IMR-90 (cell line): ENCODE results near the gene STOX2. TPM values are rescaled to one million over a fixed set of nuclear protein-coding genes. Genes with fewer than 3 reads are reported as not detected.

Source experiments
- ATAC-seq: fragments of 200-7000 bp; cut with Tn5 transposase; 2 replicates; pipeline ENCODE4 v1.9.1; 2020; ENCODE audit warnings: low read depth, mild to moderate bottlenecking, moderate library complexity
- BruUV-seq: library from RNA; stranded (reverse); fragments of 400-500 nt; replicated peaks from 2 replicates; lab custom pipeline; 2021; lab: Mats Ljungman, UMichigan
- CTCF ChIA-PET: fragments of 300-600 bp; formaldehyde crosslinking; extraction: SDS; loops from one replicate; lab custom pipeline; 2021; ENCODE audit warnings: antibody characterized with exemption; lab: Yijun Ruan, JAX
- POLR2A ChIA-PET: fragments of 300-600 bp; sonication (Branson Sonifier 250); formaldehyde crosslinking; loops from one replicate; lab custom pipeline; 2022; ENCODE audit warnings: antibody characterized with exemption; ENCODE audit not compliant: unreplicated experiment; lab: Charles Lee
- DNase-seq: peaks from one replicate; pipeline ENCODE4 v3.0.0; 2013
- H2AFZ ChIP-seq: replicated peaks from 2 replicates; pipeline ENCODE3; 2013; ENCODE audit warnings: low read length, mild to moderate bottlenecking; ENCODE audit not compliant: poor library complexity
- H2AK5ac ChIP-seq: 2 replicates; pipeline ENCODE4 v1.6.1; 2013; ENCODE audit warnings: low read depth, low read length, inconsistent platforms
- H2AK9ac ChIP-seq: replicated peaks from 2 replicates; pipeline ENCODE3; 2013; ENCODE audit warnings: mild to moderate bottlenecking, low read depth, low read length, moderate library complexity; ENCODE audit not compliant: poor library complexity
- H2BK120ac ChIP-seq: 2 replicates; pipeline ENCODE4 v1.6.1; 2013; ENCODE audit warnings: low read depth, low read length, inconsistent platforms
- H2BK15ac ChIP-seq: 3 replicates; pipeline ENCODE4 v1.6.1; 2013; ENCODE audit warnings: low read depth, low read length, inconsistent platforms
- H2BK20ac ChIP-seq: 2 replicates; pipeline ENCODE4 v1.6.1; 2013; ENCODE audit warnings: low read depth, mild to moderate bottlenecking, inconsistent platforms, low read length, moderate library complexity
- H2BK5ac ChIP-seq: 2 replicates; pipeline ENCODE4 v1.6.1; 2013; ENCODE audit warnings: mild to moderate bottlenecking, low read depth, low read length, inconsistent platforms; ENCODE audit not compliant: poor library complexity, severe bottlenecking
- H3K14ac ChIP-seq: replicated peaks from 2 replicates; pipeline ENCODE4 v1.6.1; 2013; ENCODE audit warnings: low read depth, low read length, inconsistent platforms
- H3K18ac ChIP-seq: 2 replicates; pipeline ENCODE4 v1.6.1; 2013; ENCODE audit warnings: low read depth, low read length, control low read depth
- H3K23ac ChIP-seq: 2 replicates; pipeline ENCODE4 v1.6.1; 2013; ENCODE audit warnings: low read depth, low read length, inconsistent platforms
- H3K27ac ChIP-seq: 2 replicates; pipeline ENCODE4 v1.5.1; 2013; ENCODE audit warnings: mild to moderate bottlenecking, control low read depth, low read length; ENCODE audit not compliant: insufficient read depth
- H3K27me3 ChIP-seq: 2 replicates; pipeline ENCODE4 v1.6.1; 2013; ENCODE audit warnings: low read length; ENCODE audit not compliant: control insufficient read depth, insufficient read depth
- H3K36me3 ChIP-seq: 2 replicates; pipeline ENCODE4 v1.6.1; 2013; ENCODE audit warnings: low read length, mixed read lengths; ENCODE audit not compliant: control insufficient read depth, insufficient read depth
- H3K4ac ChIP-seq: 2 replicates; pipeline ENCODE4 v1.6.1; 2013; ENCODE audit warnings: low read depth, low read length, inconsistent platforms
- H3K4me1 ChIP-seq: 2 replicates; pipeline ENCODE4 v1.6.1; 2013; ENCODE audit warnings: low read length, mixed read lengths; ENCODE audit not compliant: control insufficient read depth, insufficient read depth
- H3K4me2 ChIP-seq: 2 replicates; pipeline ENCODE4 v1.6.1; 2013; ENCODE audit warnings: low read depth, mild to moderate bottlenecking, control low read depth, low read length, moderate library complexity
- H3K4me3 ChIP-seq: 2 replicates; pipeline ENCODE4 v1.5.1; 2013; ENCODE audit warnings: low read depth, mild to moderate bottlenecking, control low read depth, low read length, moderate library complexity; ENCODE audit not compliant: insufficient read depth
- H3K56ac ChIP-seq: 2 replicates; pipeline ENCODE4 v1.6.1; 2013; ENCODE audit warnings: low read length, inconsistent platforms; ENCODE audit not compliant: insufficient read depth; ENCODE audit errors: extremely low read depth
- H3K79me1 ChIP-seq, 2 experiments: 2 replicates each; pipeline ENCODE4 v1.6.1; 2013; ENCODE audit warnings: low read length in 2 of 2, inconsistent platforms in 1 of 2, low read depth in 1 of 2
- H3K9ac ChIP-seq: 2 replicates; pipeline ENCODE4 v1.6.1; 2013; ENCODE audit warnings: low read depth, low read length, control low read depth
- H3K9me1 ChIP-seq: 2 replicates; pipeline ENCODE4 v1.6.1; 2013; ENCODE audit warnings: low read length, inconsistent platforms; ENCODE audit not compliant: insufficient read depth
- H3K9me3 ChIP-seq: 2 replicates; pipeline ENCODE4 v1.6.1; 2013; ENCODE audit warnings: low read length; ENCODE audit not compliant: control insufficient read depth, insufficient read depth
- H4K20me1 ChIP-seq: 2 replicates; pipeline ENCODE4 v1.6.1; 2013; ENCODE audit warnings: low read length, inconsistent platforms; ENCODE audit not compliant: insufficient read depth
- H4K5ac ChIP-seq: 2 replicates; pipeline ENCODE4 v1.6.1; 2013; ENCODE audit warnings: mild to moderate bottlenecking, low read depth, low read length, control low read depth
- H4K8ac ChIP-seq, 2 experiments: 2 replicates each; pipeline ENCODE4 v1.6.1; 2013; ENCODE audit warnings: low read depth in 2 of 2, low read length in 2 of 2, control low read depth in 1 of 2, inconsistent platforms in 1 of 2
- H4K91ac ChIP-seq: 2 replicates; pipeline ENCODE4 v1.6.1; 2013; ENCODE audit warnings: low read depth, low read length, inconsistent platforms; ENCODE audit not compliant: insufficient read depth
- BHLHE40 ChIP-seq: fragments of 150-350 bp; IDR thresholded peaks from 2 replicates; pipeline ENCODE4 v1.6.1; 2016; ENCODE audit warnings: mild to moderate bottlenecking, low read depth, low read length
- CEBPB ChIP-seq: IDR thresholded peaks from 2 replicates; pipeline ENCODE4 v1.6.1; 2012; ENCODE audit warnings: low read depth, low read length, improper control_type of control experiment
- FOS ChIP-seq: fragments of 150-350 bp; IDR thresholded peaks from 2 replicates; pipeline ENCODE4 v1.6.1; 2016; ENCODE audit warnings: low read depth, low read length
- MAZ ChIP-seq: IDR thresholded peaks from 2 replicates; pipeline ENCODE4 v1.6.1; 2012; ENCODE audit warnings: low read depth, mild to moderate bottlenecking, low read length, improper control_type of control experiment, moderate library complexity, borderline replicate concordance
- NFE2L2 ChIP-seq: fragments of 150-350 bp; IDR thresholded peaks from 2 replicates; pipeline ENCODE4 v1.6.1; 2016; ENCODE audit warnings: low read depth, mild to moderate bottlenecking, low read length
- RCOR1 ChIP-seq: IDR thresholded peaks from 2 replicates; pipeline ENCODE4 v1.6.1; 2012; ENCODE audit warnings: mild to moderate bottlenecking, low read length, improper control_type of control experiment; ENCODE audit not compliant: insufficient replicate concordance
- WGBS, 2 experiments: methylation state at CpG; one replicate each; pipeline versions ENCODE4 v1.1.5 to v1.1.7; 2013; ENCODE audit warnings: missing lambda C conversion rate in 2 of 2; ENCODE audit not compliant: insufficient read length in 1 of 2; ENCODE audit errors: extremely low coverage in 2 of 2; 5-methylcytosine and 5-hydroxymethylcytosine counted together
- dilution Hi-C: fragments of 300-500 bp; cut with HindIII; formaldehyde crosslinking; loops from one replicate; pipeline ENCODE4 v1.14.3; 2018; ENCODE audit warnings: low sequenced_read_pairs; ENCODE audit not compliant: unreplicated experiment
- in situ Hi-C: fragments of 300-500 bp; cut with MboI; formaldehyde crosslinking; loops from 3 replicates; pipeline ENCODE4 v1.14.3; 2019; ENCODE audit warnings: low sequenced_read_pairs, inconsistent platforms, mixed read lengths
- intact Hi-C: fragments of 100-400 bp; cut with micrococcal nuclease; formaldehyde crosslinking; loops from 2 replicates; pipeline ENCODE4 v1.10.0; 2022
- polyA plus RNA-seq, 3 experiments: library from polyadenylated mRNA; depleted of rRNA; stranded (reverse); fragments of >200 nt; gene quantifications; 2 replicates each; pipeline ENCODE4 v1.2.3, GENCODE V29; 2012; ENCODE audit warnings: low replicate concordance in 1 of 3
- total RNA-seq: library from RNA; depleted of rRNA; stranded (reverse); fragments of >200 nt; gene quantifications from 2 replicates; pipeline ENCODE4 v1.2.3, GENCODE V29; 2012
- TF ChIP-seq, protein P1 (sequence below): fragments of 150-350 bp; IDR thresholded peaks from 2 replicates; pipeline ENCODE4 v1.6.1; 2016; ENCODE audit warnings: low read depth, mild to moderate bottlenecking, low read length, moderate library complexity, borderline replicate concordance

The STOX2 gene
- total and polyA plus RNA-seq, 2 of the 4 experiments (the other 2 are of a cell fraction): 1.1 to 5.4 TPM

GRCh38 chr4:183876268-183876934 is 28.7 kb upstream of the STOX2 start:
- 24% methylated on average over 5 of the region's 18 CpGs; no CpG with 5 or more reads in 1 of the 2 experiments for WGBS, 2 experiments
- Histone ChIP-seq H3K9ac (peak overlapping the region; percentile 8; the same call in 1 of the 2 replicates), H3K23ac (no peak overlapping the region), H3K9me1 (no peaks in the 10 kb centered on the region), H4K91ac (no peak overlapping the region), H2AK5ac (no peak overlapping the region), H3K4me2 (peak overlapping the region; percentile 60), H4K5ac (peak overlapping the region; percentile 22; the same call in 1 of the 2 replicates), H3K27ac (peak overlapping the region; percentile 1; the same call in 1 of the 2 replicates), H2AFZ (peak overlapping the region; percentile 29), H2BK20ac (no peak overlapping the region), H3K14ac (0 out of 2 replicates have a peak overlapping the region, but pooled peaks have one; percentile 11), H2AK9ac (no peak overlapping the region), H3K36me3 (no peaks in the 10 kb centered on the region), H3K18ac (peak overlapping the region; percentile 2; the same call in 1 of the 2 replicates), H3K56ac (no peak overlapping the region), H4K20me1 (no peaks in the 10 kb centered on the region), H3K9me3 (no peaks in the 10 kb centered on the region), H4K8ac (0 out of 4 replicates have a peak overlapping the region, but pooled peaks of 1 of the 2 experiments have one; percentile 10), H2BK120ac (no peak overlapping the region), H3K4ac (no peak overlapping the region), H3K27me3 (no peaks in the 10 kb centered on the region; the same call in 1 of the 2 replicates), H3K79me1 (no peaks in the 10 kb centered on the region), H3K4me1 (peaks cover 3% of the 10 kb centered on the region; the same call in 1 of the 2 replicates), H2BK5ac (no peak overlapping the region), H3K4me3 (peak overlapping the region; percentile 9), H2BK15ac (no peak overlapping the region)
- intact Hi-C loops (no loop called here), in situ Hi-C loops (no loop called here), dilution Hi-C loops (no loop called here)
- TF ChIP-seq RCOR1: no peak
- TF ChIP-seq, protein P1, sequence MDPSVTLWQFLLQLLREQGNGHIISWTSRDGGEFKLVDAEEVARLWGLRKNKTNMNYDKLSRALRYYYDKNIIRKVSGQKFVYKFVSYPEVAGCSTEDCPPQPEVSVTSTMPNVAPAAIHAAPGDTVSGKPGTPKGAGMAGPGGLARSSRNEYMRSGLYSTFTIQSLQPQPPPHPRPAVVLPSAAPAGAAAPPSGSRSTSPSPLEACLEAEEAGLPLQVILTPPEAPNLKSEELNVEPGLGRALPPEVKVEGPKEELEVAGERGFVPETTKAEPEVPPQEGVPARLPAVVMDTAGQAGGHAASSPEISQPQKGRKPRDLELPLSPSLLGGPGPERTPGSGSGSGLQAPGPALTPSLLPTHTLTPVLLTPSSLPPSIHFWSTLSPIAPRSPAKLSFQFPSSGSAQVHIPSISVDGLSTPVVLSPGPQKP: no peak
- TF ChIP-seq NFE2L2: no peak
- TF ChIP-seq FOS: peak; percentile 10; the same call in 1 of the 2 replicates
- no peak for TF ChIP-seq CEBPB
- TF ChIP-seq BHLHE40: peak; percentile 31; the same call in 1 of the 2 replicates
- no peak for TF ChIP-seq MAZ
- ATAC-seq (peak; percentile 86), DNase-seq (peak; percentile 85)
- CTCF ChIA-PET: no interaction called here
- BruUV-seq: no TSS peak
- POLR2A ChIA-PET: no interaction called here
